ENCODE measurements around the gene MAP2K5.

MAP2K5 gene

GRCh38 chr15:67559576-67559975, 17.1 kb downstream of the MAP2K5 start:
- DNase-seq (ENCODE audit: low spot score): no peak

DNA sequence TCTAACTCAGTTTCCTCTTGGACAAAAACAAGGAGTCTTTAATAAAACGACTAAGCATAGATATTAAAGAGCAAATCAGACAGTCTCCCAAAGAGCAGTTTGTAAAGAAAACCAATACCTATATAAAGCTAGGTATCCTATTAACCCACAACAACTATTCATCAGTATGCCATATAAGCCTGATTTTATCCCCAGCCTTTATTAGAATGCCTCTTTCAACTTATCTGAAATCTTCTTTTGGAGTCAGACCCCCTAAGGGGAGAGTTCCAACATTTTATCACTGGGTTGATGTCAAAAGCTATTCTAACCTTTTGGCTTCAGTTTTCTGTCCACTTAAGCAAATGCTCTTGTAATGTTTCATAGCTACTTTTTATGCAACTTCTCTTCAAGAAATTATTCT, 17.8 kb downstream of the MAP2K5 start:
- no peak for DNase-seq (ENCODE audit: low spot score)

GRCh38 chr15:67563092-67563491, 20.6 kb downstream of the MAP2K5 start:
- no peak for DNase-seq (ENCODE audit: low spot score)

- no peak for DNase-seq (ENCODE audit: low spot score)
These were observed 21.8 kb downstream of the MAP2K5 start for GRCh38 chr15:67564021-67564967.

- no peak for DNase-seq (ENCODE audit: low spot score)
These were observed 22.5 kb downstream of the MAP2K5 start for GRCh38 chr15:67564968-67565345.

DNA sequence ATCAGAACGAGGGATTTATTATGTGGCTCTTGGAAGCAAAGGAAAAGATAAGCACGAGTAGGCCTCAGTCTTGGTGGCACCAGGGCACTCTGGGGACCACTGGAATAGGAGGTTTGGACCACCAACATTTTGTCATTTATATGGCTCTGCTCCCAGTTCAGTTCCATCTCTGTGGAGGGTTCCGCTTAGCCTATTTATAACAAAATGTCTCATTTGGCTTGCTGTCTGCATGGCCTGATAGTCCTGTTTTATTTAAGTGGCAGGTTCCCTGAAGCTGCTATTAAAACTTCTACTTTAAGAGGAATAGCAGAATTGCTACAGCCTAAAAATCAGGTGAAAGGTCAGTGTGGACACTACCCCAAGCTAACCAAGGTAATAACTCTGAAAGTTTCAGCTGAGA, 27.2 kb downstream of the MAP2K5 start:
- DNase-seq (ENCODE audit: low spot score): no peak

GRCh38 chr15:67570875-67571647, 28.6 kb downstream of the MAP2K5 start:
- DNase-seq (ENCODE audit: low spot score): no peak

- DNase-seq (ENCODE audit: low spot score): no peak
These were observed 29.3 kb downstream of the MAP2K5 start for GRCh38 chr15:67571648-67572415.

DNA sequence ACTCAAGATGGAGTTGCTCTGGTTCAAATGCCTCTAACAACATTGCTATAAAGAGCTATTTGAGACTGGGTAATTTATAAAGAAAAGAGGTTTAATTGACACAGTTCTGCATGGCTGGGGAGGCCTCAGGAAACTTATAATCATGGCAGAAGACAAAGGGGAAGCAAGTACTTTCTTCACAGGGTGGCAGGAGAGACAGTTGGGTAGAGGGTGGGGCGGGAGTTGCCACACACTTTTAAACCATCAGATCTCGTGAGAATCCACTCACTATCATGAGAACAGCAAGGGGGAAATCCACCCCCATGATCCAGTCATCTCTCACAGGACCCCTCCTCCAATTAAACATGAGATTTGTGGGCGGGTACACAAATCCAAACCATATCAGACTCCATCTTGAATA, 30.7 kb downstream of the MAP2K5 start:
- DNase-seq (ENCODE audit: low spot score): no peak

GRCh38 chr15:67575039-67575502, 32.6 kb downstream of the MAP2K5 start:
- DNase-seq (ENCODE audit: low spot score): no peak

GRCh38 chr15:67578020-67578600, 35.6 kb downstream of the MAP2K5 start:
- no peak for DNase-seq (ENCODE audit: low spot score)

DNA sequence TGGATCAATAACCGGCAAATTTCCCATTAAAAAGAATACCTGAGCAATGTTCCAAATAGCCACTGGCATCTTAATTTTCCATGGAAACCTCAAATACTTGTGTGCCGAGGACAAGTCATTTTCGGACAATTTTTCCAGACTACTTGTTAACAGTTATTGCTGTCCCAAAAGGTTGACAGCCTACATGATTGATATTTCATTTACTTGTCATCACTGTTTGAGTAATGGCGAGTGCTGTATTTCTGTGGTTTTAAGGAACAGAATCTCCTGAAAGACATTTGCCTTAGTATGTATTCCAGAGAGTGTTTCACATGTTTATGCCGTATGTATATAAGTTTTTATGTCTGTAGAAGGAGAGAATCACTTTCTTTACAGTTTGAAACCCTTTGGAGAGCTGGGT, 36.7 kb downstream of the MAP2K5 start:
- DNase-seq (ENCODE audit: low spot score): no peak

DNA sequence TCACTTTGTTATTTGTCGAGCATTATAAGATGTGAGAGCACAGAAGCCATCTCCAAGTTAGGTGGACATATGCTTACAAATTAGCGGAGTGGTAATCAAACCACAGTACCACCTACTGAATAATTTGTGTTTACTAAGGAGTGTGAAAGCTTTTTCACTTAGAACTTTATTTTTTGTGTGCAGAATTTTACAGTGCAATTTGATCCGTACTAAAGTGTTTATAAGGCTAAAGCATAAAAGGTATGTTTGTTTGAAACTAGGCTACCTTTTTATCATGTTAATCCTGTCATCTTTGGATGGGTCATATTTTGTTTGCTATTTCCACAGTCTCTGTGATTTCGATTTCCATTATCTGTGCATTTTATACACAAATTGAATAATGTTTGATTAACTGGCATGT, 37.5 kb downstream of the MAP2K5 start:
- no peak for DNase-seq (ENCODE audit: low spot score)

- DNase-seq (ENCODE audit: low spot score): no peak
These were observed 41.7 kb downstream of the MAP2K5 start for GRCh38 chr15:67584157-67584556.

DNA sequence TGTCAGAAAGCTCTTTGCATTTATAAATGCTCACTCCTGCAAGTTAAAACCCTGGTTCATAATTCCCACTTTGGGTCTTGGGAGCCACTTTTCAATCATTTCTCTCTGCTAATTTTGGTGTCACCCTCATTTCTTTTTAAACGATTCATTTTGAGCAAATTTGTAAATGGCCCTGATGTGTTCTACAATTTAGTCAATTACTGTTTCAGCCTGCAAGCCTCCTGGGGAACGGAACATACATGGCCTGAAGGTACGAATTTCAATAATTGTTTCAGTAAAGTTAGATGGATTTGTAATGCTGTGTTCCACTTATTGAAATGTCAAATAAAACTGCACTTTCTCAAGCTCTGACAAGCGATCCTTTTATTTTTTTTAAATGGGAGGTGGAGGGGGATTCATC, 43.2 kb downstream of the MAP2K5 start:
- DNase-seq (ENCODE audit: low spot score): no peak

DNA sequence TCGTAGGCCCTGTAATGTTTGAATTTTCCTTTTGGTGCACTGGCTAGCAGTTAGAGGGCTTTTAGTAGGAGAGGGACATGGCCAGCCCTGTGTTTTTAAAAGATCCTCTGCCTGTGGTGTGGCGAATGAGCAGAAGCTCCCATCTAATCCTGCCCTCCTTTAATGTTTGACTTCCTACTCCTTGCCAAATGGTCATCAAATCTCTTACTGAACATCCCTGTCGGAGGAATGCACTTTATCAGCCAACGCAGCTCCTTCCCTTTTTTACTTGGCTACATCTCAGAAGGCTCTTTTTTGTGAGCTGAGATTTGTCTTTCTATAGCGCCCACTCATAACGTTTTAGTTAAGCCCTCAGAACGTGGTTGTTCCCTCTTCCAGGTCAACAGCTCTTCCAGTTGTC, 44.8 kb downstream of the MAP2K5 start:
- no peak for DNase-seq (ENCODE audit: low spot score)

DNA sequence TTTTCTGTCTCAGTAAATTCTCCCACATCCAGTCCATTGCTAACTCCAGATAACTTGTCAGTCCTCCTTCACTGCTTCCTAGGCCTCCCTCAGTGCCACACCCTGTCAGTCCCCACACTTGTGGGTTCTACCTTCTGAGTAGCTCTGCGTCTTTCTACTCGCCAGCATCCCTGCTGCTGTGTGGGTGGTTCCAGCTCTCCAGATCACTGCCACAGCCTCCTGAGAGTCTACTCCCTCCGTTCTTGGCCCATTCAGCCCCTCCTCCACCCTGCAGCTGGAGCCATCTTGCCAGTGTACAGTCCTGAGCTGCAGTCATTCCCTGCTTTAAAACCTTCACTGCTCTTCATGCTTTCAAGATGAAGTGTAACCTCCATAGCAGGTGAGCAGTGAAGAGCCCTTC, 45.3 kb downstream of the MAP2K5 start:
- no peak for DNase-seq (ENCODE audit: low spot score)

DNA sequence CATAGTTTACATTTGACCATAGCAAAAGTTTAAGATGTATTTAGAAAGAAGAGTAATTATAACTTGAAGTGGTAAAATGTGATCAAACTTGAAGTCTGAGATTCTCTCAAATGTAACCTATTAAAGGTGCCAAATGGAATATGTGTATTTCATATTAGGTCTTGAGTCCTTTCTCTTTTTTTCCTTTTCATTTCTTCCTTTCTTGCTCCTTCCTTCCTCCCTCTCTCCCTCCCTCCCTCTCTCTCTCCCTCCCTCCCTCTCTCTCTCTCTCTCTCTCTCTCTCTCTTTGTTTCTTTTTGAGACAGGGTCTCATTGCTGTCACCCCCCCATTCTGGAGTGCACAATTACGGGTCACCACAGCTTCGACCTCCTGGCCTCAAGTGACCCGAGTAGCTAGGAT, 47.7 kb downstream of the MAP2K5 start:
- no peak for DNase-seq (ENCODE audit: low spot score)

GRCh38 chr15:67592245-67592644, 49.7 kb downstream of the MAP2K5 start:
- no peak for DNase-seq (ENCODE audit: low spot score)

- no peak for DNase-seq (ENCODE audit: low spot score)
These were observed 51.1 kb downstream of the MAP2K5 start for GRCh38 chr15:67593562-67593961.

DNA sequence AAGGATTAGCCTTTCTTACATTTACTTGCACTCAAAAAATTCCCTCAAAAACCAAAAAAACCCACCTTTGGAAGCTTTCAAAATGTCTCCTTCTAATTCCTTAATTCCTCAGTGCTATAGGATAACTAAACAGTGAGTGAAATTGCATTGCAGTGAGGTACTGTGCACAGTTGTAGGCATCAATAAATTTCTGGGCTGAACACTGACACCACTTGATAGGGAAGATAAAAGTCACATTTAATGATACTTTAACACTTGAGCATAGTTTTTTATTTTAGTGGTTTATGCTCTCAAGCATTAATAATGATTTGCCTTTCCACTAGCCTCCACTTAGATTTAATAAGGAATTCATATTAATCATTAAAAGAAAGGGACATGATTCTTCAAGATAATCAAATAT, 52.3 kb downstream of the MAP2K5 start:
- no peak for DNase-seq (ENCODE audit: low spot score)

GRCh38 chr15:67595572-67595971, 53.1 kb downstream of the MAP2K5 start:
- DNase-seq (ENCODE audit: low spot score): no peak
